BE2C (cell line): ENCODE measurements around the gene TMEM186.
A peak's percentile ranks its signal among the peaks of the same experiment; 100 is the strongest.
"Not testable (repeated sequence)": the region's sequence is repeated elsewhere in the genome, so short reads cannot be mapped to it uniquely, and the experiment has no call there.

ENCODE experiments used
- DNase-seq: peaks from one replicate; pipeline ENCODE4 v3.0.0-alpha.2; 2020
- H3K27me3 ChIP-seq: fragments of 250-450 bp; sonication (Bioruptor Pico); 2 replicates; pipeline ENCODE4 v1.5.1; 2020; ENCODE audit warnings: mild to moderate bottlenecking
- H3K36me3 ChIP-seq: fragments of 250-450 bp; sonication (Bioruptor Pico); 2 replicates; pipeline ENCODE4 v1.5.1; 2020; ENCODE audit warnings: mild to moderate bottlenecking
- H3K4me1 ChIP-seq: fragments of 250-450 bp; sonication (Bioruptor Pico); 2 replicates; pipeline ENCODE4 v1.5.1; 2020
- H3K4me3 ChIP-seq: 2 replicates; pipeline ENCODE4 v1.5.1; 2011; ENCODE audit warnings: low read depth, low read length
- H3K9me3 ChIP-seq: fragments of 250-450 bp; sonication (Bioruptor Pico); 2 replicates; pipeline ENCODE4 v1.5.1; 2020
- CTCF ChIP-seq: IDR thresholded peaks from 2 replicates; pipeline ENCODE4 v1.5.1; 2012; ENCODE audit warnings: mild to moderate bottlenecking, low read depth, low read length

TMEM186 gene

DNA sequence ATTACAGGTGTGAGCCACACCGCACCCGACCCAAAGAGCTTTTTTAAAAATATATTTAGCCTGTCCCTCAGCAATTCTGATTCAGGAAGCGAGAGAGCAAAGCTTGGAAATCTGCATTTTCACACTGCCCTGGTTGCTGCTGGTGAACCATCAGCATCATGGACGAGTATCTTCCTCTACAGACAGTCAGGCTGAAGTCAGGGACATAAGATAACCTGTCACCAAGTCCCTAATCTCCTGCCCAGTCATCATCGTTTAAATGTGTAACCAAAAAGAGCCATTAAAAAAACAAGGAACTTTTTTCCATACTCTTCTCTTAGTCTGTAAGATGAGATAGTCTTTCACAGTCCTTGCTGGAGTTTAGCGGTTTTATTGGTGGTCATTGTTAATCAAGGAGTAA, 6.9 kb upstream of the TMEM186 start:
- no peak for TF ChIP-seq CTCF
- H3K4me3 ChIP-seq, result no peak overlapping the region
- no peaks in the 10 kb centered on the region for H3K4me1 ChIP-seq
- no peaks in the 10 kb centered on the region for H3K27me3 ChIP-seq
- no peak for DNase-seq
- peaks cover 77% of the 10 kb centered on the region for H3K36me3 ChIP-seq
- no peaks in the 10 kb centered on the region for H3K9me3 ChIP-seq

GRCh38 chr16:8803733-8804132, 6.3 kb upstream of the TMEM186 start:
- H3K36me3 ChIP-seq, result peaks cover 73% of the 10 kb centered on the region
- not testable (repeated sequence) for H3K9me3 ChIP-seq, H3K4me3 ChIP-seq, H3K27me3 ChIP-seq, DNase-seq, H3K4me1 ChIP-seq

DNA sequence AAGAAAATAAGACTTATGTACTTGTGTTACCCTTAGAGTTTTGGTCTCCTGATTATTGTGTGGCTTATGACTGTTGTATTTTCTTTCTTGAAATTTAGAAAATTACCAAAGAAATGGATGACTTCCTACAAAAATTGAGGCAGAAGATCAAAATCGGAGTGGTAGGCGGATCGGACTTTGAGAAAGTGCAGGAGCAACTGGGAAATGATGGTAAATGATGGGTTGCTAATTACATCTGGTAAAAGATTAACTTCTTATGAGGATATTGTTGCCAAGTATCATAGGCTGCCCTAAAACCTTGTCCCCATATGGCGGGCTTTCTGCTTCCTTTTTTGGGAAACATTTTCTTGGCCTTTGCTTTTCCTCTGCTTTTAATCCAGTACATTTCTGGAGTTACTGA, 4.3 kb upstream of the TMEM186 start:
- Histone ChIP-seq H3K9me3 (no peaks in the 10 kb centered on the region), H3K4me3 (no peak overlapping the region), H3K36me3 (peaks cover 52% of the 10 kb centered on the region), H3K27me3 (no peaks in the 10 kb centered on the region), H3K4me1 (no peaks in the 10 kb centered on the region)
- no peak for DNase-seq
- TF ChIP-seq CTCF, result no peak

GRCh38 chr16:8798535-8799157, 1.2 kb upstream of the TMEM186 start:
- Histone ChIP-seq H3K27me3 (no peaks in the 10 kb centered on the region), H3K36me3 (peaks cover 31% of the 10 kb centered on the region), H3K9me3 (no peaks in the 10 kb centered on the region), H3K4me3 (peak overlapping the region; percentile 99), H3K4me1 (no peaks in the 10 kb centered on the region)
- no peak for TF ChIP-seq CTCF
- DNase-seq, result no peak

DNA sequence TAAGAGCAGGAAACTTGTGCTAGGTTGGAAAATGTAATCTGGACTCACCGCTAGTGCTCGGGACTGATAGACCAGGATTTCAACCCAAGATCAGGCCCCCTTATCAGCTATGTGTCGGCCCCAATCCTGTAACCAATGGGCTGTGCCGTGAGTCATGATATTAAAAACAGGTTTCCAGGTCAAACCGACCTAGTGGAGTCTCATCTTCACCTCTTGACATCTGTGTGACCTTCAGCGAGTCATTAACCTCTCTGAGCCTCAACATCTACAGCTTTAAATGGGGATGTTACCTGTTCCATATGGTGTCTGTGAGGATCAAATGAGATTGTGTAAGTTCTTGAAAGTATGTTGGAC, 712 bp upstream of the TMEM186 start:
- Histone ChIP-seq H3K36me3 (peaks cover 26% of the 10 kb centered on the region), H3K27me3 (no peaks in the 10 kb centered on the region), H3K4me3 (peak overlapping the region; percentile 99), H3K9me3 (no peaks in the 10 kb centered on the region), H3K4me1 (no peaks in the 10 kb centered on the region)
- no peak for TF ChIP-seq CTCF
- no peak for DNase-seq

GRCh38 chr16:8796469-8797363, 723 bp downstream of the TMEM186 start:
- Histone ChIP-seq H3K4me1 (no peaks in the 10 kb centered on the region), H3K9me3 (no peaks in the 10 kb centered on the region), H3K4me3 (peak overlapping the region; percentile 99), H3K27me3 (no peaks in the 10 kb centered on the region), H3K36me3 (peaks cover 12% of the 10 kb centered on the region)
- no peak for TF ChIP-seq CTCF
- no peak for DNase-seq
